EL (cell line): ENCODE measurements around the gene LRRC47.
"Not testable (repeated sequence)": the region's sequence is repeated elsewhere in the genome, so short reads cannot be mapped to it uniquely, and the experiment has no call there.

Source experiments
- DNase-seq: peaks from one replicate; pipeline ENCODE4 v3.0.0-alpha.2; 2016

The LRRC47 gene

DNA sequence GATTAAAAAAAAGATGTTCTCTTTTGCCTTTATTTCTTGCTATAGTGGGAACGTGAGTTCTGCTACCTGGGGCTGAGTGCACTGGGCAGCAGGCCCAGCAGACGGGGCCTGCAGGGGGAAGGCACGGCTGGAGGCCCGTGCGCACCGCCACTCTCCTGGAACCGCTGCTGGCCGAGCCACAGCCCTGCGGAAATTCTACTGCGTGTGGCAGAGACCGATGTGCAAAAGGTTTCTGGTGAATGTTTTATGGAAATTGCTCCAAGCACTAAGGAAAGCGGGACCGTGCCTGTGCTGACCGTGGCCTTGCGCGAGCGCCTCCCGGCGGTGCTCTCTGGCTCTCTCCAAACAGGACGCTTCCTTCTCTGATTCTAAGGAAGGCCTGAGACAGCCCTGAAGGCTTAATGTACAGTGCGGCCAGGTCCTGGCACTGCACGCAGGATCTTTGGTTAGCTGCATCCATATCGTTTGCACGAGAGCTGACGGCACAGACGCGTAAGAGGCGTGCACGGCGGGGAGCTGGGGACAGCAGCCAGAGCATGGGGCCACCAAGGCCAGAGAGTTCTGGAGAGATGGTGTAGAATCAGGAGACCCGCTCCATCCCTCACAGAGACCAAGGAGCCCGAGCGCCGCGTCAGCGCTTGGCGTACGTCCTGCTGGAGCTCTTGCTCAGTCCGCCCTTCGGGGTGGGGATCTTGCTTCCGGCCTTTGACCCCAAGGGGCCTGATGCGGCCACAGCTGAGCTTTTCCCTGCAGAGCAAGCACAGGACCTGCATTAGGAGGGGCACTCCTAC lies 18.7 kb upstream of the LRRC47 start:
- no peak for DNase-seq

DNA sequence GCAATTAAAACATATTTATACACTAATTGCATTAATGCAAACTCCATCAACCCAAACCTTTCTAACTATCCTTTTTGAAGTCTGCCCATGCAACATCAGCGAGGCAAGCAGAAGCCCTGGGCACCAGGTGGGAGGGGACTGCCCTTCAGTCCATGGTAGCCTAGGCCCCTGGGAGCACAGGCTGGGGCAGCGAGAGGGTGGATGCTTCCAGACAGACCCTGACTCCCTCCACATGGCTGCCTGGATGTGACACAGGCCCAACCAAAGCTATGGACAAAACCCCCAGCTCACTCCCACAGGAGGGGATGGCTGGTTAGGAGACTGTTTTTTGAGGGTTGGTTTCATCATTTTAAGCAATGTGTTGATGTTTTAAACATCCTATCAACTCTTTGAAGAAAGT lies 17.8 kb upstream of the LRRC47 start:
- no peak for DNase-seq

DNA sequence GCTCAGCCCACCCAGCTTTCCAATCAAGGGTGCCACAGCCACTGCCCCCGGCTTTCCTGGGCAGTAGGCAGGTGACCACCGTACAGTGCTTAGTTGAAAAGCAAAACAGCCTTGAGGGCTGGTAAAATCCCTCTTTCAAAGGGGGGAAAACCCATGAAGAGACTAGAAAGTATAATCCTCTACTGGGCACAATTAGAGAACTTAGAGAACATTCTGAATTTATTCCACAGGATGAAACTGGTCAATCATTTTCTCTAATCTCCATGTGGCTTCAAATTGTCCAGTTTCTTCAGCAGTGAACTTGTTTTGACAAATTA lies 15.3 kb upstream of the LRRC47 start:
- DNase-seq = no peak

DNA sequence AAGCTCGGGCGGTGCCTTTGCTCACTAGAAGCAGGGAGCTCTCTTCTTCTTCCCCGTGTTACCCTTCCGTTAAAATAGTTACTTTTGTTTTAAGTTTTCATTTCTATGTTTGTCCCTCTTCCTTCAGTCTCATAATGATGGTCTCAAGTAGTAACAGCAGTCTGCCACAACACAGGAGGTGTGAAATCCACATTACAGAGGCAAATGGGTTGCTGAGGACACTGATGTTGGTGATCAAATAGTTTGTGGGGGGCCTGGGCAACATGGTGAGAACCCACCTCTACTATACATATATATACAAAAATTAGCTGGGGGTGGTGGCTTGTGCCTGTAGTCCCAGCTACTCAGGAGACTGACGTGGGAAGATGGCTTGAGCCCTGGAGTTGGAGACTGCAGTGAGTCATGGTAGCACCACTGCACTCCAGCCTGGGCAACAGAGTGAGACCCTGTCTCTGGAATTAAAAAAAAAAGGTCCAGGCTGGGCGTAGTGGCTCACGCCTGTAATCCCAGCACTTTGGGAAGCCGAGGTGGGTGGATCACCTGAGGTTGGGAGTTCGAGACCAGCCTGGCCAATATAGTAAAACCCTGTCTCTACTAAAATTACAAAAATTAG lies 14.0 kb upstream of the LRRC47 start:
- not testable (repeated sequence) for DNase-seq

DNA sequence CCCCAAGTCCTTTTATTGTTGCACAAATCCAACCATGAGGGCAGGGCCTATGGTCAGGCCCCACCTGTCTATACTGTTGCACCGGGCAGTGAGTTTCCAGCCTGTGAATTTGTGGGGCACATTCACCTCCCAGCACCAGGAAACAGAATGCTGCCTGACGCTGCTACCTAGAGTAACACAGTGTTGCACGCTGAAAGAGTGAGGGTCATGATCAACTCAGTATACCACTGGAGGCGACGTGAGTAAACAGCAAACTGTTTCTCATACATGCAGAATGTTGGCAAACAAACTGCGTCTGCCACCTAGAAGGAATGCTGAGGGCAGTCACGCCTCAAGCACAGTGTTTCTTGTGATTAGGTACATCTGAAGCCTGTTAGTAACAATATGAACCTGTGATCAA lies 13.4 kb upstream of the LRRC47 start:
- DNase-seq = no peak

DNA sequence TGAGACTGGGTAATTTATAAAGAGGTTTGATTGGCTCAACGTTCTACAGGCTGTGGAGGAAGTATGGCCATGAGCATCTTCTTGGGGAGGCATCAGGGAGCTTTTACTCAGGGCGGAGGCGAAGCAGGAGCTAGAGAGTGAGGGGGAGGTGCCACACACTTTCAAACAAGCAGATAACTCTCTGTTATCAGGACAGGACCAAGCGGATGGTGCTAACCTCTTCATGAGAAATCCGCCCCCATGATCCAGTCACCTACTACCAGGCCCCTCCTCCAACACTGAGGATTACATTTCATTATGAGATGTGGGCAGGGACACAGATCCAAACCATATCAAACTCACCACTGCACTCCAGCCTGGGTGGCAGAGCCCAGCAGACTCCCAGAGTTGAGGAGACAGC lies 11.5 kb upstream of the LRRC47 start:
- DNase-seq = no peak

DNA sequence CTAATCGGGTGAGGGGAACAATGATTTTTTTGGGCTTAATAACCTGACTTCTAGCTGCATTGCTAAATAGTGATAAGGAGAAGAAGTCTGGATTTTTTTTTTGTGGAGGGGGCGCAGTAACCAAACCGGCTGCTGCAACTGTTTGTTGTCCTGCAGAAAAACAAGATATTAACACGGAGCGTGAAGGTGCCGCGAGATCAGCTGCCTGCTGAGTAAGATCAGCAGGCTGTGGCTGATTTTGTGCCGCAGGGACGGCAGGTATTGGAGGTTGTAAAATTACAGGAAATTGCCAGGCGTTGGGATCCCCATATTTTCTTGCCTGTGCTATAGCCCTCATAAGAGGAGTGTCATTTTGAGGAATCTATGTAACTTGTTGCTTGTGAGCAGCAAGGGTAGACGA lies 8.7 kb upstream of the LRRC47 start:
- no peak for DNase-seq

DNA sequence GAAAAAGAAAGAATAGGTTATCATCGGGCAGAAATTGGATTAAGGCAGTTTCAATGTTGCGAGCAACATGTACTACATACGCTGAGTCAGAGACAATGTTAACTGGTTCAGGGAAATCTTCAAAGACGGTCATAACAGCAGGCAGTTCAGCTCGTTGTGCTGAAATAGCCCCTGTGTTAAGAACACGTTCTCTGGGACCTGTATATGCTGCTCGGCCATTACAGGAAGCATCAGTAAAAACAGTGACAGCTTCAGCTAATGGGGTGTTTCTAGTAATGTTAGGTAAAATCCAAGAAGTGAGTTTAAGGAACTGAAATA lies 8.3 kb upstream of the LRRC47 start:
- DNase-seq = not testable (repeated sequence)

DNA sequence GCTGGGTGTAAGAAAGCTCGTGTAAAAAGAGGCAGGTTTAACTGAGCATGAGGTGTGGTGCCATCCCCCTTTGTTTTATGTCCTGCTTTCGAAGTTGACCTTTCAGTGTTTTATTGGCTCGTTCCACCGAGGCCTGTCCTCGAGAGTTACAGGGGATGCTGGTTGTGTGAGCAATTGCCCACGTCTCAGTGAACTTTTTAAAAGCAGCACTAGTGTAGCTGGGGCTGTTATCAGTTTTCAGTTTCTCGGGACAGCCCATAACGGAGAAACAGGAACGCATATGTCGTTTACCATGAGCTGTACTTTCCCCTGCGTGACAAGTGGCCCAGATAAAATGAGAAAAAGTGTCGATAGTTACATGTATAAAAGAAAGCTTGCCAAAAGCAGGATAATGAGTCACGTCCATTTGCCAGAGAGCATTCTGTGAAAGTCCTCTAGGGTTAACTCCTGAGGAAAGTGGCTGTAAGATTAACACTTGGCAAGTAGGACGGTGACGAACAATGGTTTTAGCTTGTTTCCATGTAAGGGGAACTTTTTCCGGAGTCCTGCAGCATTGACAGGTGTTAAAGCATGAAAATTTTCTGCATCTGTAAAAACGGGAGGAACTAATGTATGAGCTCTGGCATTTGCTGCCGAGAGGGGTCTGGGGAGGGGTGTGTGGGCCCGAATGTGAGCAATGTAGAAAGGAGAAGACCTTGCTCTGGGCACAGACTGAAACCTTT lies 7.8 kb upstream of the LRRC47 start:
- no peak for DNase-seq

DNA sequence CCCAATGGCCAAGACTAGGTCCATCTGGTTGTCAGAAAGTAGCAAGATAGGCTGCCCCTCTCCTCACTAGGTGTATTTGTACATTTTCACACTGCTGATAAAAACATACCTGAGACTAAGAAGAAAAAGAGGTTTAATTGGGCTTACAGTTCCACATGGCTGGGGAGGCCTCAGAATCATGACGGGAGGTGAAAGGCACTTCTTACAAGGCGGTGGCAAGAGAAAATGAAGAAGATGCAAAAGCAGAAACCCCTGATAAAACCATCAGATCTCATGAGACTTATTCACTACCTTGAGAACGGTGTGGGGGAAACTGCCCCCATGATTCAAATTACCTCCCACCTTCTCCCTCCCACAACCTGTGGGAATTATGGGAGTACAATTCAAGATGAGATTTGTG lies 4.5 kb upstream of the LRRC47 start:
- DNase-seq = not testable (repeated sequence)

DNA sequence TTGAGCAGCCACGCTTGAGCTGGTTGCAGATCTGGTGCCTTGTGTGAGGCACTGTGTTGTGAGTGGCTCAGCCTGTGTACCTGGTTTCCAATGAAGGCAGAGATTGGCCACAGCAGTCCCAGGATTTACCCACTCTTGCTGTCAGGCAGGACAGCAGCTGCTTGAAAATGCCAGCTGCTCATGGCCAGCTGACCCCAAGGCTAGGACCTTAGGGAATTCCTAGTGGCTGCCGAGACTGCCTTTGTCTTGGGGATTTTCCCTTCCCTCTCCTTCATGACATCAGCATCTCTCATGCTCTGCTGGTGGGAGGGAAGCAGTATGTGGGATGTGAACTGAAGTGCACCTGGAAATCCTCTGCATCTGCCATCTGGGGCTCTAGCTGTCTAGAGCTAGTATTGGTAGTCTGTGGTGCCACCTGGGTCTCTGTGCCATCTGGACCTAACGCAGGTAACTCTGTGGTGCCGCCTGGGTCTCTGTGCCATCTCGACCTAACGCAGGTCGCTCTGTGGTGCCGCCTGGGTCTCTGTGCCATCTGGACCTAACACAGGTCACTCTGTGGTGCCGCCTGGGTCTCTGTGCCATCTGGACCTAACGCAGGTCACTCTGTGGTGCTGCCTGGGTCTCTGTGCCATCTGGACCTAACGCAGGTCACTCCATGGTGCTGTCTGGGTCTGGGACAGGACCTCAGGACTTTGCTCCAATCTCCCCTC lies 3.8 kb upstream of the LRRC47 start:
- DNase-seq = no peak

DNA sequence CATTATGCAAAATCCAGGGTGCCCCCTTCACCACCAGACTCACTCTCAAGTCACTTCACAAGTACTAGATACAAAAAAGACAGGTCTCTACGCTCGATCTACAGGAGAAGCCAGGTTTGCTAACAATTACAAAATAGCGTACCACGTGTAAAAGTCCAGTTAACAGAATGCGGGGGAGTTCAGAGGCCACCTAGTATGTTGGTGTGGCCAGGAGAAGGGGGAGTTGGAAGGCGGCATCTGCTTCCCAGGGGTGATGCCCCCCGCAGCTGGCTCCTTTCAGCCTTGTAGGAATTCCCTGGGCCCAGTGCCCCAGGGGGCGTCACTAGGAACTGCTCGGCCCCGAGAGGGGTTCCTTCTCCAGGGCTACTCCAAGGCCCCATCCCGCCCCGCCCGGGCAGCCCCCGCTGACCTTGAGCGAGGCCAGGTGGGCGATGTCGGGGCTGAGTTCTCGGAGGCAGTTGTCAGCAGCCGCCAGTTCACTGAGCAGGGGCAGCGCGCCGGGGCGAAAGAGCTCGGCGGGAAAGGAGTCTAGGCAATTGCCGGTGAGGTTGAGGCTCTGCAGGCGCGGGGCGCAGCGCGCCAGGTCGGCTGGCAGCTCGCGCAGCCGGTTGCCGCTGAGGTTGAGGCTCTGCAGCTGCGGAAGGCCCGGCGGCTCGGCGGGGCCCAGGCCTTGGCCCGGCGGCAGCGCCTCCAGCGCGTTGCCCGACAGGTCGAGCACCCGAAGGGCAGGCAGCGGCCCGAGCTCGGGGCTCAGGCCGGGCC lies 664 bp downstream of the LRRC47 start:
- DNase-seq = no peak

DNA sequence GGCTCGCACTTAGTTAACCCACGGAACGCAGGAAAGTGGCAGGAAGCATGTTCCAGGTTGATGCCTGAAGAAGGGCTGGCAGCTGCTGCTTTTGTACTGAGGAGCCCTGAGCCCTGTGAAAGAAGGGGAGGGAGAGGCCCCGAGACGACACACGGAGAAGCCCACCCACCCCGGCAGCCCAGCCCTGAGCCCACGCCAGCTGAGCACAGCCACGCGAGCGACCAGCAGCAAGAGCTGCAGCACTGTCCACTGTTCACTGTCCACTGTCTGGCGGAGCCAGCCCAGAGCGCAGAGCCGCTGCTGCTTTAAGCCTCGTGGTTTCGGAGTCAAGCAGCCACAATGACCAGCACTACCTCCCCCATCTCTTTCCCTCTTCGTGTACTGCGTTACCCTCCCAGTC lies 5.3 kb downstream of the LRRC47 start:
- no peak for DNase-seq

DNA sequence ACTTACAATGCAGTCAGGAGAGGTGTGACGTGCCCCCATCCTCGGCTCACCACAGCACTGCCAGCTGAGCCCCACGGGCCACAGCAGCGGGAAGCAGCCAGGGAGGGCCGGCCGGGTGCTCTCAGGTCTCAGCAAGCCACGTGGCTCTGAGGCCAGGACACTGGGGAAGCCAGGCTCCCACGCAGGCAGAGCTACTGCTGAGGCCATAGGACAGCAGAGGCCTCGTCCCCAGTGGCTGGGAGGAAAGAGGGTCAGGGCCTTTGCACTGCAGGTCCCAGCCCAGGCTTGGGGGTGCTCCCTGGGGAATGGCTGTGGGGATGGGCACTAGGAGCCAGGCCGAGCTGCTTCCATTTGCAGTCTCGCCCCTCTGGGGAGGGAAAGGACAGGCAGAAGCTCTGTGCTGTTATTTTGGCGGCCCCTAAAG lies 5.8 kb downstream of the LRRC47 start:
- no peak for DNase-seq

DNA sequence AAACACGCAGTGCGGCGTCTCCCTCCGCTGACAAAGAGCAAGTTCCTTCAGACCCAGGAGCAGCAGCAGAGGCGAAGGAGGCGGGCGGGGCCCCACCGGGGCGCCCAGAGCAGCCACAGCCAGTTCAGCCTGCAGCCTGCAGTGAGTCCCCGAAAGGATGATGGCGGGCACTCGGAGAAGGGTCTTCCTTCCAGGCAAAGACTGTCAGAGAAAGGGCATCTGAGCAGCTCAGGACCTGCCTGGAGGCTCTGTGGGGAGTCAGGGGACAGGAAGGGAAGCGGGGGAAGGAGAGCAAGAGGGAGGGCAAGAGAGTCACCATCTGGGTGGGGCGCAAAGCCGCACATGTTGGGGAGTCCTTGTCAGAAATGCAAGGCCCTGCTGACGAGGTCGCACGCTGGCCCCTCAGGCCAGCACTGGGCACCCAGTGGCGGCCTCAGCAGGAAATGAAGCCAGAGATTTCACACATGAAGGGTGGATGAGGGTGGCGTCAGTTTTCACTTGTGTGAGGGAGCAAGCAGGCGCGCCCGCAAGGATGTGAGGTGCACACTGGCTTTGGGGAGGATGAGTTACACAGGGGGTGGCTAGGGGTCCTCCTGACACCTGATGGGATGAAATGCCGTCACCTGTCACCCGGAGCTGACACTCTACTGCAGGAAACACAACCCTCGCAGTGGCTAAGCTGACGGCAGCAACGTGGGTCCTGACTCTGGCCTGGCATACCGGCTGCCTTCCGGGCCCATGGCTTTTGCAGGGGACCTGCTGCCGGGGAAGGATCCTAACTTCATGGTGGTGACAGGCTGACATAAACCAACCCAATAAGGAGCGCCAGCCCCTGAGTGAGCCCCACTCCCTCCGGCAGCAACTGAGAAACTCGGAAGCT lies 6.6 kb downstream of the LRRC47 start:
- DNase-seq = no peak

DNA sequence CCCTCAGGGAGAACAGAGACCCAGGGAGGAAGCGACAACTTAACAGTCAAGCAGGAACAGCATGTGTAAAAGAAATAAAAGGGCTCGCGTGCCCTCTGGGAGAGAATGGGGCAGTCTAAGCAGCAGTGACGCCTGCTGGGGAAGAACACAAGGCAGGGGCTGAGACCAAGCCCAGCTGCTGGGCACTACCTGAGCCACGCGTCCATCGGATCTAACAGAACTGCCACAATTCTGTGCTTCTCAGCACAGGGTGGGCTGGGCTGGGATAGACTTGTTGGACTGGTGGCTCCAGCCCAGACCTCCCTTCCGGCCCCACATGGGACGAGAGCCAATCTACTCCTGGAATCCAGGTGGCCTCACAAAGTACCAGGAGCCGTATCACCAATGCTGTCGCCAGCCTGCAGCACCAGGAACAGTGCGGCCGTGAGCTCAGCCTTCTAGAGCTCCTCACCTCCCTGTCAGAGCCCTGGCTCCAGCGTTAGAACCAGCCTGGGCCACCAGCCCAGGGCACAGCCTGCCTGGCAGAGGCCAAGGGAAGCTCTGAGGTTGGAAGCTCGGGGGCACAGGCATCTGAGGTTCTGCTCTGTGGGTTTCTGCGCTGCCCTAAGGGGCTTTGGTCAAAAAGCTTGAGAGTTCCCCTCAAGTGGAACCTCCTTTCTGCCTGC lies 7.4 kb downstream of the LRRC47 start:
- no peak for DNase-seq

DNA sequence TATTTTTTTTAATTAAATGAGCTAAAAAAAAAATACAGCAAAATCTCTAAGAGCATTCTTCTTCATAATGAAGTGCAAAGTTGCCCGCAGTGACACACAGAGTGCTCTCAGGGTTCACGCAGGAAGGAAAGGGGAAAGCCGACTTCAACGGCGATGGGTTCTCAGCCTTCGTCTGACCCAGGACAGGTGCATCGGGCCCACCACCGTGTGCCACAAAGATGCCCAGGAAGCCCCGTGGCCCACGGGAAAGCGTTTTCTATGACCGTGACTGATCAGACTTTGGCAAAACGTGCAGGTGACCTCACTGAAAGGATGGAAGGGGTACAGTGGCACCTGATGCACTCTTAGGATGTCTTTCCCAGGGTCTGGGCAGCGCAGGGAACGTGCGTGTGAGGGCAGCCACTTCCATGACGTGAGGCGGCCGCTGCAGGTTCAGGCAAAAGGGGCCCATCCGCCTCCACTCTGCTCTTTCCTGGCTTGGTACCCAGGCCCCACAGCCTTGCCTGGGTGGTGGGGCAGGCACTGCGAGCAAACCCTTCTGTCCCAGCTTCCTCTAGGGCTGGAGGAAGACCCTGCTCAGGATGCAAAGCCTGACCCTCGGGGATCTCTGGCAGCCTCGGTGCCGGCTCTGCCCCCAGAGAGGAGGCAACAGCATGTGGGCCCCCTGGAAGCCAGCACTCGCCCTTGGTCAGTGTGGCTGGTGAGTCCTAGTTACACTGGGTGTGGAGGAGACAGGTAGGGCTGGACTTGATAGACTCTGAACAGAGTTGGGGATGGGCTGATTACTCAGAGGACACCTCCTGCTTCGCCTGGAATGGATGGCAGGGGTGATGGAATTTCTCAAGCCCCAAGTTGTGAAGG lies 8.3 kb downstream of the LRRC47 start:
- DNase-seq = no peak

DNA sequence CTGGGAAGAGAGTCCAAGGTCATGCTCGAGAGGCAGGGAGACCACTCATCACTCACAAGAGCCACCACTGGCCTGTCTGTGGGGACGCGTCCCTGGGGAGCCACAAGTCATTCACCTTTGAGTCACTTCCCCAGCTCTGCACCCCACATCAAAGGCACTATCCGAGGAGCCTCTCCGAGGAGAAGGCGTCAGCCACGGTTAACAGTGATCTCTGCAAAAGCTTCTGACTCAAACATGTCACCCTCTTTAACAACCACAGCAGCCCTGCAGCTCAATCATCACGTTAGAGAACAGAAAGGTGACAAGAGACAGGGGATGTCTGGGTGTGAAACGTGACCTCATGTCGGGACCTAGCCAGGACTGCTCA lies 9.0 kb downstream of the LRRC47 start:
- DNase-seq = no peak

DNA sequence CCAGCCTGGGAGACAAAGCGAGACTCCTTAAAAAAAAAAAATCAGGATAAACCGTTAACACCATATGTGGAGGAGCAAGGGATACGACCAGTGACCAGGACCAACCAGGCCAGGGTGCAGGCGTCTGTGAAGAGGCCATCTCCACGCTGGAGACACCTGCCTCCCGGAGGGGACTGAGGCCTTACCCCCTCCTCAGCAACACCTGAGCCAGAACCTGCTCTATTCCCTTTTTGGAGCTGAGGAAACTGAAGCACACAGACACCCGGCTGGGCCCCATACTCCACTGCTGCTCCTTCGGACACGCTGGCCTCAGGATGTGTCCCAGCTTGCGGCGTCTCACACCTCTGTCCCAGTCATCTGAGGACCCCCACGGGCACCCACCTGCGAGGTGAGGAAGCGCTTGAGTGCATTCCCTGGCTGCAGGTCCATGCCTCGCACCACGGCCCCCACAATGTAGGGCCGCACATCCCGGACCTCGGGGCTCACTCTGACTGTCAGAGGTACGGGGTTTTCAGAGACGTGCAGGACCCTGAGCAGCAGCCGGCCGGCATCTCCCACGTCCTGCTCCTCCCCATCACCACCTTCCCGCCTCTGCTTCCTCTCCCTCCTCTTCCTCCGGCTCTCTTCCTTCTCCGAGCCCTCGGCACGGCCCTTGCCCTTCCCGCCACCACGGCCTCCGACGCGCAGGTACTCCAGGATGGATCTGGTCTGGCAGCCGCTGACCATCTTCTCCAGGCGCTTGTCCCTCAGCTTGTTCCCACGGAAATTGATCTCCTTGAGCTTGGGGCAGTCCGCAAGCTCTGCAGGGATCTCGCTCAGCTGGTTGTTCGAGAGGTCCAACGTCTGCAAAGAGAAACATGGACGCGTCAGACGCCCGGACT lies 9.6 kb downstream of the LRRC47 start:
- DNase-seq = no peak
